SK-N-SH (cell line): ENCODE measurements around the gene RNF113B. TPM values are rescaled to one million over a fixed set of nuclear protein-coding genes. Genes with fewer than 3 reads are reported as not detected.

Experiments
- CTCF ChIA-PET: fragments of 300-600, 350-600 bp; formaldehyde crosslinking; extraction: SDS; loops from one replicate; lab custom pipeline; 2021; lab: Yijun Ruan, JAX
- POLR2A ChIA-PET: fragments of 350-600 bp; sonication (Branson Sonifier 250); formaldehyde crosslinking; extraction: SDS; loops from one replicate; lab custom pipeline; 2020; ENCODE audit warnings: antibody characterized with exemption, inconsistent platforms; lab: Yijun Ruan, JAX
- DNase-seq: peaks from one replicate; pipeline ENCODE4 v3.0.0; 2012
- H2AFZ ChIP-seq: fragments of 200-600 bp; sonication (generic); 2 replicates; pipeline ENCODE4 v1.8.1; 2016; ENCODE audit warnings: antibody characterized with exemption, mild to moderate bottlenecking, low read depth
- H3F3A ChIP-seq: fragments of 200-600 bp; sonication (generic); replicated peaks from 2 replicates; pipeline ENCODE3; 2016; ENCODE audit warnings: antibody characterized with exemption, mild to moderate bottlenecking; ENCODE audit not compliant: insufficient read depth
- H3K27ac ChIP-seq, 2 experiments: fragments of 200-500 bp in 1 of 2; fragments of 200-600 bp in 1 of 2; sonication (Bioruptor generic) in 1 of 2; sonication (generic), shearing (Covaris generic) in 1 of 2; 2 replicates each; pipeline versions ENCODE4 v1.5.1 to v1.6.1; 2014 to 2016; ENCODE audit warnings: low read depth in 2 of 2, inconsistent platforms in 1 of 2, low read length in 1 of 2, mild to moderate bottlenecking in 1 of 2, mixed read lengths in 1 of 2
- H3K27me3 ChIP-seq: fragments of 200-600 bp; sonication (generic), shearing (Covaris generic); 2 replicates; pipeline ENCODE4 v1.6.1; 2016; ENCODE audit warnings: mixed run types; ENCODE audit not compliant: insufficient read depth
- H3K36me3 ChIP-seq, 2 experiments: fragments of 200-500 bp in 1 of 2; fragments of 200-600 bp in 1 of 2; sonication (Bioruptor generic) in 1 of 2; sonication (generic) in 1 of 2; replicated peaks in 1 of 2; 2 replicates each; pipeline versions ENCODE3 to v1.5.1; 2014 to 2016; ENCODE audit warnings: low read length in 1 of 2, mild to moderate bottlenecking in 1 of 2; ENCODE audit not compliant: insufficient read depth in 2 of 2, control insufficient read depth in 1 of 2
- H3K4me1 ChIP-seq, 2 experiments: fragments of 200-500 bp in 1 of 2; fragments of 200-600 bp in 1 of 2; sonication (Bioruptor generic) in 1 of 2; sonication (generic), shearing (Covaris generic) in 1 of 2; 2 replicates each; pipeline versions ENCODE4 v1.5.1 to v1.6.1; 2014 to 2016; ENCODE audit warnings: low read depth in 1 of 2, low read length in 1 of 2, mixed run types in 1 of 2; ENCODE audit not compliant: insufficient read depth in 2 of 2, control insufficient read depth in 1 of 2
- H3K4me2 ChIP-seq: fragments of 200-600 bp; sonication (generic), shearing (Covaris generic); 2 replicates; pipeline ENCODE4 v1.6.1; 2017; ENCODE audit warnings: mixed run types
- H3K4me3 ChIP-seq, 2 experiments: fragments of 200-500 bp in 1 of 2; fragments of 200-600 bp in 1 of 2; sonication (Bioruptor generic) in 1 of 2; sonication (generic), shearing (Covaris generic) in 1 of 2; 2 replicates each; pipeline versions ENCODE4 v1.5.1 to v1.8.1; 2014 to 2016; ENCODE audit warnings: low read depth in 2 of 2, inconsistent platforms in 1 of 2, low read length in 1 of 2, mild to moderate bottlenecking in 1 of 2, mixed read lengths in 1 of 2, moderate library complexity in 1 of 2
- H3K79me2 ChIP-seq: fragments of 200-600 bp; sonication (generic); 2 replicates; pipeline ENCODE4 v1.8.1; 2017; ENCODE audit warnings: mild to moderate bottlenecking; ENCODE audit not compliant: insufficient read depth
- H3K9ac ChIP-seq: fragments of 200-600 bp; sonication (generic); 2 replicates; pipeline ENCODE4 v1.6.1; 2017; ENCODE audit warnings: mixed run types
- H3K9me2 ChIP-seq: fragments of 200-600 bp; sonication (generic); 2 replicates; pipeline ENCODE4 v1.6.1; 2017; ENCODE audit warnings: mixed run types
- H3K9me3 ChIP-seq: fragments of 200-600 bp; sonication (generic); 2 replicates; pipeline ENCODE4 v1.6.1; 2017; ENCODE audit warnings: mixed run types, mild to moderate bottlenecking, moderate library complexity
- H4K20me1 ChIP-seq: fragments of 200-600 bp; sonication (generic); 2 replicates; pipeline ENCODE4 v1.6.1; 2017; ENCODE audit warnings: mild to moderate bottlenecking, mixed run types; ENCODE audit not compliant: insufficient read depth
- CHD2 ChIP-seq: fragments of 150-350 bp; IDR thresholded peaks from 2 replicates; pipeline ENCODE4 v1.6.1; 2018; ENCODE audit warnings: low read length; ENCODE audit not compliant: partially characterized antibody
- FOSL2 ChIP-seq: IDR thresholded peaks from 2 replicates; pipeline ENCODE4 v1.4.0; 2012; ENCODE audit warnings: low read depth, mild to moderate bottlenecking, moderate library complexity, borderline replicate concordance
- FOXJ3 ChIP-seq: sonication (generic); formaldehyde crosslinking; IDR thresholded peaks from 2 replicates; pipeline ENCODE4 v1.5.1; 2020; ENCODE audit warnings: mild to moderate bottlenecking, missing genetic modification reagents
- MAX ChIP-seq: IDR thresholded peaks from 2 replicates; pipeline ENCODE4 v1.4.0; 2012; ENCODE audit warnings: low read depth
- MXI1 ChIP-seq: IDR thresholded peaks from 2 replicates; pipeline ENCODE4 v1.6.1; 2012; ENCODE audit warnings: mild to moderate bottlenecking, low read depth, low read length, improper control_type of control experiment
- NFIC ChIP-seq: IDR thresholded peaks from 2 replicates; pipeline ENCODE4 v1.4.0; 2012; ENCODE audit warnings: borderline replicate concordance
- NRF1 ChIP-seq: IDR thresholded peaks from 2 replicates; pipeline ENCODE4 v1.6.1; 2012; ENCODE audit warnings: low read depth, mild to moderate bottlenecking, low read length
- PBX3 ChIP-seq: IDR thresholded peaks from 2 replicates; pipeline ENCODE4; 2012
- RAD21 ChIP-seq: IDR thresholded peaks from 2 replicates; pipeline ENCODE4 v1.6.1; 2012; ENCODE audit warnings: mild to moderate bottlenecking, low read length
- SIN3A ChIP-seq: IDR thresholded peaks from 2 replicates; pipeline ENCODE4 v1.6.1; 2012; ENCODE audit warnings: low read depth, mild to moderate bottlenecking, low read length, moderate library complexity, borderline replicate concordance
- SMC3 ChIP-seq: IDR thresholded peaks from 2 replicates; pipeline ENCODE4 v1.6.1; 2012; ENCODE audit warnings: low read depth, low read length, improper control_type of control experiment
- TCF12 ChIP-seq: IDR thresholded peaks from 2 replicates; pipeline ENCODE4 v1.4.0; 2012
- TEAD4 ChIP-seq: IDR thresholded peaks from 2 replicates; pipeline ENCODE4 v1.4.0; 2012; ENCODE audit warnings: mild to moderate bottlenecking, borderline replicate concordance; ENCODE audit not compliant: insufficient read depth
- USF1 ChIP-seq: IDR thresholded peaks from 2 replicates; pipeline ENCODE4 v1.4.0; 2012; ENCODE audit warnings: low read depth, borderline replicate concordance
- YY1 ChIP-seq: IDR thresholded peaks from 2 replicates; pipeline ENCODE4 v1.4.0; 2012; ENCODE audit warnings: low read depth, mild to moderate bottlenecking
- WGBS: methylation state at CpG from one replicate; pipeline ENCODE4 v1.1.6; 2017; ENCODE audit warnings: low lambda C conversion rate; 5-methylcytosine and 5-hydroxymethylcytosine counted together
- polyA plus RNA-seq, 3 experiments: library from polyadenylated mRNA; depleted of rRNA; stranded (reverse); fragments of >200 nt; gene quantifications; 2 replicates each; pipeline ENCODE4 v1.2.3, GENCODE V29; 2012

The RNF113B gene
- polyA plus RNA-seq, 1 of the 3 experiments (the other 2 are of a cell fraction) = not detected

DNA sequence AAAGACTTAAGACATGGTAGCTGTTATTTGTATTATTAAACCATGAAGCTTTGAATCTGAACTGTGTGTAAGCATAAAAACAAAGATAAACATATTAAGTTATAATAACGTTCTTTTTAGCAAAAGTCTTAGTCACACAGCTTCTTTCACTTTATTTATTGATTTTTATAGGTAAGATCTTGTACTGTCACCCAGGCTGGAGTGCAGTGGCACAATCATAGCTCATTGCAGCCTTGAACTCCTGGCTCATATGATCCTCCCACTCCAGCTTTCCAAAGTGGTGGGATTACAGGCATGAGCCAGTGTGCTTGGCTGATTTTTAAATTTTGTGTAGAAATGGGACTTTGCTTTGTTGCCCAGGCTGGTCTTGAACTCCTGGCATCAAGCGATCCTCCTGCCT, 20.8 kb downstream of the RNF113B start:
- H3K9me3 ChIP-seq = no peaks in the 10 kb centered on the region
- no peak for TF ChIP-seq NFIC
- no peak for TF ChIP-seq MAX
- no peak for TF ChIP-seq TEAD4
- no peak for TF ChIP-seq NRF1
- no peak for TF ChIP-seq YY1
- H3K9me2 ChIP-seq = no peaks in the 10 kb centered on the region
- 89% methylated on average over 2 of the region's 2 CpGs for WGBS
- peaks cover 88% of the 10 kb centered on the region for H3K79me2 ChIP-seq
- no peaks in the 10 kb centered on the region for H3K27me3 ChIP-seq
- no peak overlapping the region for H3K9ac ChIP-seq
- H3K4me1 ChIP-seq = peaks cover 0 to 3% of the 10 kb centered on the region in 2 experiments; a peak in 1 of 4 replicates
- H3F3A ChIP-seq = no peaks in the 10 kb centered on the region
- H3K4me2 ChIP-seq = no peak overlapping the region
- H3K27ac ChIP-seq = no peak overlapping the region
- no peak for DNase-seq
- POLR2A ChIA-PET = no interaction called here
- H3K36me3 ChIP-seq = no peaks in the 10 kb centered on the region
- H2AFZ ChIP-seq = no peak overlapping the region
- no peaks in the 10 kb centered on the region; the same call in 1 of the 2 replicates for H4K20me1 ChIP-seq
- H3K4me3 ChIP-seq = no peak overlapping the region
- CTCF ChIA-PET = no interaction called here

DNA sequence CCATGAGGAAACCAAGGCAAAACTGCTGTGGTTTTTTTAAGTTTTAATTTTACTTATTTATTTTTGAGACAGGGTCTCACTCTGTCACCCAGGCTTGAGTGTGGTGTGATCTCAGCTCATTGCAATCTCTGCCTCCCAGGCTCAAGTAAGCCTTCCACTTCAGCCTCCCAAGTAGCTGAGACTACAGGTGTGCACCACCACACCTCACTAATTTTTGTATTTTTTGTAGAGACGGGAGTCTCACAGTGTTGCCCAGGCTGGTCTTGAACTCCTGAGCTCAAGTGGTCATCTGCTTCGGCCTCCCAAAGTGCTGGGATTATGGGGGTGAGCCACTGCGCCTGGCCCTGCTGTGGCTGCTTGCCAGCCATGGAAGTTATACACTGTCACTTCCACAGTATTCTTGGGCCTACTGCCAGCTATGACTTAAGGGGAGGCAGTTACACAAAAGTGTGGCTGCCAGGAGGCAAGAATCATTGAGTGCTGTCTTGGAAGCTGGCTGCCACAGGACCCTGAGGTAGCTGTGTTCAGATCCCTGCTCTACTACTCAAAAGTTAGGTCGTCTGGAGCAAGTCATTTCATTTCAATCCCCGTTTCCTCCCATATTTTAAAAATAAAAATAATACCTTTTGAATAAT, 21.5 kb downstream of the RNF113B start:
- Histone ChIP-seq H3K9me3 (no peaks in the 10 kb centered on the region), H3K27ac (no peak overlapping the region), H3K4me3 (no peak overlapping the region), H3K27me3 (no peaks in the 10 kb centered on the region), H2AFZ (no peak overlapping the region), H3K4me1 (peaks cover 0 to 3% of the 10 kb centered on the region in 2 experiments; a peak in 1 of 4 replicates), H3K4me2 (no peak overlapping the region), H3K79me2 (peaks cover 89% of the 10 kb centered on the region), H3F3A (no peaks in the 10 kb centered on the region), H3K36me3 (no peaks in the 10 kb centered on the region), H3K9ac (no peak overlapping the region), H4K20me1 (no peaks in the 10 kb centered on the region; the same call in 1 of the 2 replicates), H3K9me2 (no peaks in the 10 kb centered on the region)
- DNase-seq = no peak
- WGBS = 93% methylated on average over 5 of the region's 5 CpGs
- POLR2A ChIA-PET = no interaction called here
- no peak for TF ChIP-seq RAD21
- no peak; the same call in 1 of the 2 replicates for TF ChIP-seq TCF12
- no peak for TF ChIP-seq SIN3A
- no peak for TF ChIP-seq NRF1
- TF ChIP-seq PBX3 = 0 out of 2 replicates have a peak, but pooled peaks have one; percentile 18
- no peak for TF ChIP-seq FOSL2
- TF ChIP-seq MXI1 = no peak
- TF ChIP-seq NFIC = peak; percentile 86
- TF ChIP-seq FOXJ3 (CRISPR knock-in tag) = no peak
- no peak for TF ChIP-seq CHD2
- TF ChIP-seq SMC3 = no peak
- no peak for TF ChIP-seq USF1
- CTCF ChIA-PET = interaction anchor here (0.9 to 1.0 kb wide), 2 partner anchors 13 to 687 kb away, joined by 3 to 4 read pairs; no protein-coding TSS in a partner anchor
